ENCODE data around the gene TMIGD3.

TMIGD3 gene

DNA sequence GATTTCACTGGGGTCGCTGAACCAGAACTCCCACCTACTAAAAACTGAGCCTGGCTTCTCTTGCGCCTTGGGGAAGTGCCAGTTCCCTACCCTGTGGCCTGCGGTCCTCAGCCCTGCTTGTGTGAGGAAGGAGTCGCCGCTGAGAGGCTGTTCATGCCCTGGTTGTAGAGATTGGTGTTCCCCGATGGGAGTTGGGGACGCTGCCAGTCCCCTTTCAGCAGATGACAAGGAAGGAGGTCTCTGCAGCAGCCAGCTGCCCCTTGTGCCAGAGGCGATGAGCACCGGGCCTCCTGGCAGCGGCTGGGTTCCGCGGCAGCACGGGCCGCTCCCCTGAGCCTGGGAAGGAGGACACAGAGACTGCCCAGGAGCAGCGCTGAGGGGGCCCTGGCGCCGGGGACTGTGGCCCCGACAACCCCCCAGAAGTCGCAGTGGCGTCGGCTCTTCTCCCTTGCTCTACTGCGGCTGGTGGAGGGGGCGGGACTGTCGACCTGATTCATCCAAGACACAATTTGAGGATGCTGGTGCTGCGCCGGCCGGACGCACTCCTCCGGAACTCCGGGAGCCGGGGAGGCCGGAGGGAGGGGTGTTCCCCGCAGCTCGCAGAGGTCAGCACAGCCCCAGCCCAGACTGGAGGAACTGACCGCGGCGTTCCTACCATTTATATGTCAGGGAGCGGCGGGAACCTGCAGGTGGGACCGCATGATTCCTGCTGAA is 12.0 kb upstream of the TMIGD3 start:
- TF ChIP-seq, protein P1, sequence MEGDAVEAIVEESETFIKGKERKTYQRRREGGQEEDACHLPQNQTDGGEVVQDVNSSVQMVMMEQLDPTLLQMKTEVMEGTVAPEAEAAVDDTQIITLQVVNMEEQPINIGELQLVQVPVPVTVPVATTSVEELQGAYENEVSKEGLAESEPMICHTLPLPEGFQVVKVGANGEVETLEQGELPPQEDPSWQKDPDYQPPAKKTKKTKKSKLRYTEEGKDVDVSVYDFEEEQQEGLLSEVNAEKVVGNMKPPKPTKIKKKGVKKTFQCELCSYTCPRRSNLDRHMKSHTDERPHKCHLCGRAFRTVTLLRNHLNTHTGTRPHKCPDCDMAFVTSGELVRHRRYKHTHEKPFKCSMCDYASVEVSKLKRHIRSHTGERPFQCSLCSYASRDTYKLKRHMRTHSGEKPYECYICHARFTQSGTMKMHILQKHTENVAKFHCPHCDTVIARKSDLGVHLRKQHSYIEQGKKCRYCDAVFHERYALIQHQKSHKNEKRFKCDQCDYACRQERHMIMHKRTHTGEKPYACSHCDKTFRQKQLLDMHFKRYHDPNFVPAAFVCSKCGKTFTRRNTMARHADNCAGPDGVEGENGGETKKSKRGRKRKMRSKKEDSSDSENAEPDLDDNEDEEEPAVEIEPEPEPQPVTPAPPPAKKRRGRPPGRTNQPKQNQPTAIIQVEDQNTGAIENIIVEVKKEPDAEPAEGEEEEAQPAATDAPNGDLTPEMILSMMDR (conservative IDR thresholded peaks at IDR 0.05; ENCODE audit: low read depth, low read length), result no peak
- DNase-seq (ENCODE audit: low read depth), result no peak
- peak overlapping the region; percentile 45 for H3K4me3 ChIP-seq (ENCODE audit: low read length)

DNA sequence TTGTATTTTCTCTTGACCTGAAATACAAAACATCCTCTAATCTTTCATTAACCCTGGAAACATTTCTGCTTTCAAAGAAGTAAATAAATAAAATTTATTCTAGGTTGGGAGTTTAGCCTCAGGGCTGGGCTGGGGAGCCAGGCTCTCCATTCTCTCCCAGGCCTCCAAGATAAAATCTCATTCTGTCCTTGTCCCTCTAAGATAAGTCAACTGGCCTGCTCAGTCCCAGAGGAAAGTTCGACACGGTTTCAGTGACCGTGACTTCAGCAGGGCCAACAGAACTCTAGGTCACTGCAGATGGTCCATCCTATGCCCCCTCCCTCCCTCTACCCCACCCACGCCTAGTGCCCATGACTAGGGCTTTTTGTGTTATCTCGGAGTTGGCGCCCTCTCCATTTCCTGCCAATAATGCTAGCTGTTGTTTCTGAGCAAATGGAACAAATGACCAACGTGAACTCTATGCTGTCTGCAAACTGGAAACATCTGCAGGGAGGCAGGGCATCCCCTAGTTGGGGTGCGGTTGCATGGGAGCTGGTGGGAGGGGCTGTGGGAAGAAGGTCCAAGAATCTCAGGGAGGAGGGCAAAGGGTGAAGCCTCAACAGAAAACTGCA is 10.1 kb upstream of the TMIGD3 start:
- TF ChIP-seq, protein P1 (conservative IDR thresholded peaks at IDR 0.05; ENCODE audit: low read depth, low read length), result no peak
- no peak for DNase-seq (ENCODE audit: low read depth)

DNA sequence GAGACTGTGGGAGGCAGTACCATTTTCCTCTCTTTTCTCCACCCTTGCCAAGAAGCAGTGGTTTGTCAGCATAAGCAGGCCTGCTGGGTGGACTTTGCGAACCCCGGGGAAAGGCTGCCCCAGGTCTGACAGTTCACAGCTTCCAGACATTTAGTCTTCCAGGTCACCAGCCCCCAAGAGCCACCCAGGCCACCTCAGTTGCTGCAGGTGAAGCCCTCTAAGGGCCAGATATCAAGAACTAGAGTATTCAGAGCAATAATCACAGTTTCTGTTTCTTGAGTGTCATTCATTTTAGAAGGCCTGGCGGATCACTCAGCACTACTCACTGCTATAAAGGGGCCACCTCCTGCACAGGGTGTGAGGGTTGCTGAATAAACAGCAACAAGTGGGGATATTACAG is 9.5 kb upstream of the TMIGD3 start:
- TF ChIP-seq, protein P1 (conservative IDR thresholded peaks at IDR 0.05; ENCODE audit: low read depth, low read length), result no peak
- H3K4me3 ChIP-seq (ENCODE audit: low read length), result no peak overlapping the region
- no peak for DNase-seq (ENCODE audit: low read depth)

More for the DNA sequence above, 10.1 kb upstream of the TMIGD3 start:
- no peak overlapping the region for H3K4me3 ChIP-seq (ENCODE audit: low read length)

DNA sequence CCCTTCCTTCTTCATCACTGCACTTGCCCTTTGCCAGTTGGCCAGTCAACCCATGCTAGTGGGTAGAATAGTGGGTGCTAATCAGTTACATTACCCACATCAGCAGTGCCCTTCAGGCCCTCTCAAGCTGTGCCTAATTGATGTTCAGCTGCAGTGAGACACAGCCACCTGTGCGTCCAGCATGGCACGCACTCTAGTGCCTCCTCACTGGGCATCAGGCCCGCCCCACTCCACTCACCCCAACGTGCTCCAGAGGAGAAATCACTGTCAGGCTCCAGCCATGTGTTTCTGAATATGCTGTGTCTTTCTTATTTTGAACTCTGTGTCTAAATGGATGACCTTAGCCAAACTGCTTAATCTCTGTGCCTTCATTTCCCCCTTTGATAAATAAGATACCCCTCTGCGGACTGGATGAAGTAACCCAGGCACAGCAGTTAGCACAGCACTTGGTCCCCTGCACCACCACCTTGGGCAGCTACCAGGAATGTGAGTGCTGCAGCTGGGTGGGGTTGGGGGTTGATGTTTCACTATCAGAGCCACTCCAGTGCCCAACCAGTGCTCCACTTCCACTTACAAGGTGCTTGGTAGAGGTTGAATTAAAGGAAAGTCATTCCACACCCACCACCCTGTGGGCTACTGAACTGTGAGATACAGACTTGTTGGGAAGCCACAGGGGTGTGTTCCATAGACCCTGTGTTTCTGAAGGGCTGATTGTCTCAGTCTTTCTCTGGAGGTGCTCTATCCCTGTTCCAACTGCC is 8.9 kb upstream of the TMIGD3 start:
- no peak overlapping the region for H3K4me3 ChIP-seq (ENCODE audit: low read length)
- no peak for DNase-seq (ENCODE audit: low read depth)
- TF ChIP-seq, protein P1 (conservative IDR thresholded peaks at IDR 0.05; ENCODE audit: low read depth, low read length), result no peak

DNA sequence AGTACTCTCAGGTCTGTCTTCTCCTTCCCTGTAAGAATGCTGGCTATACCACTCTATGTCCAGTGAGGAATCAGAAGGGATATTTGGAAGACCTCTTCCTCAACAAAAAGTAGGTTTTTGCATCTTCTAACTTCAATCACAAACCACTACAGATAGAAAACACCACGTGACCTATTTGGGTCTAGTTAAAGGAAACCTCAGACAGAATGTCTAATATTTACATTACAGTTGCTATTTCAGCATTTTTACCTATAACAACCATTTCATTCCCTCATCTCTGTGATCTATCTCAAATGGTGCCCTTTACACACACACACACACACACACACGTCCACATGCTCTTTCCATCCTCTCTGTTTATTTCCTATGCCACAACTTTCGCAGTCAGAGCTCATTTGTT is 7.9 kb upstream of the TMIGD3 start:
- H3K4me3 ChIP-seq (ENCODE audit: low read length), result no peak overlapping the region
- DNase-seq (ENCODE audit: low read depth), result no peak
- TF ChIP-seq, protein P1 (conservative IDR thresholded peaks at IDR 0.05; ENCODE audit: low read depth, low read length), result no peak

DNA sequence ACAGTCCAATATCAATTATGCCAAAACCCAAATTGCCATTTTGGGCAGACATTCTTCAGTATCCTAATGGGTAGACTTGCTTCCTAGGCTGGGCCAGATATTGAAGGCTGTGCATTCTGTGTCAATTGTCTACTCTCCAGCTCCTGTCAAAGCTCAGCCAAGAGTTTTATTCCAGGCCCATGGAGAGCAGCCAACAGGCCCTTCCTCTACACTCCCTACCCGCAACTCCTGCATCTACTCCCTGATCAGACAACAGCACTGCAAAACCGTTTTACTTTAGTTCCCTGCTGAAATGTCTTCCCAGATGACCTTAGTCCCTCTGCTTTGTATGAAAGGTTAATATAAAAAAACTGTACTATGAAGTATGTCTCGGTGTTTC is 6.6 kb upstream of the TMIGD3 start:
- TF ChIP-seq, protein P1 (conservative IDR thresholded peaks at IDR 0.05; ENCODE audit: low read depth, low read length), result no peak
- no peak overlapping the region for H3K4me3 ChIP-seq (ENCODE audit: low read length)
- DNase-seq (ENCODE audit: low read depth), result no peak

Data from retinal pigment epithelial cell (primary cell).